Measurements from ENCODE around the gene GDPD3. TPM values are rescaled to one million over a fixed set of nuclear protein-coding genes. Genes with fewer than 3 reads are reported as not detected.

The GDPD3 gene
- total and polyA plus RNA-seq, 2 of the 13 experiments (the other 11 are each of a cell fraction or from before 2014, with no cell fraction given) = 18.7 to 20.6 TPM

DNA sequence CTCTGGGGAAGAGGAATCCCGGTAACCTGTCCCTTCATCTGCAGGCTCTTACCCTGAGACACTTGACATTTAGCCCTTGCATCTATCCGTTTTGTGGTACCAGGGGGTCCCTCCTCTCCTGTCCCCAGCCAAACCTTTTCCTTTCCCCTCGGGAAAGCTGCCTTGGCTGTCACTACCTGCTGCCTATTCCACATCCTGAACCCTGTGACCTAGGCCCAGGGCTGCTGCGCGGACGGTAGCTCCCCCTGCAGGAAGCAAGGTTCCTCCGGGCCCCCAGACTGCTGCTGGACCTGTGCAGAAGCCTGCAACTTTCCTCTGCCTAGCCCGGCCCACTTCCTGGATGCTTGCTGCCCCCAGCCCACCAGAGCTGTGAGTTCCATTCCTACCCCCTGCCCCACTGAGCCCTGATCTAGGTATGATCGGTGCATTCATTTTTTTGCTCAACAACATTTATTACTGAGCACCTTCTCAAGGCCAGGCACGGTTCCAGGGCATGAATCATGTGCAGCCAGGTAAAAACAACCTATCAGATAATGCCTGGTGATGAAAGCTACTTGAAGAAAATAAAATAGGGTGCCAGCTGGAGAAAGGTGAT is 58.3 kb downstream of the GDPD3 start (continued):
- TF ChIP-seq RARA (CRISPR knock-in tag; IDR thresholded peaks at IDR 0.05) (peak; percentile 50; the same call in 1 of the 2 replicates), TARDBP (CRISPR knock-in tag; IDR thresholded peaks at IDR 0.05) (0 out of 2 replicates have a peak, but pooled peaks have one; percentile 50), TBX2 (CRISPR knock-in tag; IDR thresholded peaks at IDR 0.05; ENCODE audit: borderline replicate concordance) (peak; percentile 13), REL (CRISPR knock-in tag; conservative IDR thresholded peaks at IDR 0.05) (0 out of 2 replicates have a peak, but pooled peaks have one; percentile 54), ZHX1 (CRISPR knock-in tag; IDR thresholded peaks at IDR 0.05; ENCODE audit: low read depth) (0 out of 2 replicates have a peak, but pooled peaks have one; percentile 37), ZFX (CRISPR knock-in tag; IDR thresholded peaks at IDR 0.05; ENCODE audit: low read depth) (peak; percentile 82), ARID5B (CRISPR knock-in tag; IDR thresholded peaks at IDR 0.05) (0 out of 2 replicates have a peak, but pooled peaks have one; percentile 12), NR2F6 (IDR thresholded peaks at IDR 0.05) (peak; percentile 56; the same call in 1 of the 2 replicates), NR2F6 (CRISPR knock-in tag; IDR thresholded peaks at IDR 0.05) (peak; percentile 81), MTERF4 (CRISPR knock-in tag; IDR thresholded peaks at IDR 0.05) (peak; percentile 67; the same call in 1 of the 2 replicates)
- TF ChIP-seq, protein P1, sequence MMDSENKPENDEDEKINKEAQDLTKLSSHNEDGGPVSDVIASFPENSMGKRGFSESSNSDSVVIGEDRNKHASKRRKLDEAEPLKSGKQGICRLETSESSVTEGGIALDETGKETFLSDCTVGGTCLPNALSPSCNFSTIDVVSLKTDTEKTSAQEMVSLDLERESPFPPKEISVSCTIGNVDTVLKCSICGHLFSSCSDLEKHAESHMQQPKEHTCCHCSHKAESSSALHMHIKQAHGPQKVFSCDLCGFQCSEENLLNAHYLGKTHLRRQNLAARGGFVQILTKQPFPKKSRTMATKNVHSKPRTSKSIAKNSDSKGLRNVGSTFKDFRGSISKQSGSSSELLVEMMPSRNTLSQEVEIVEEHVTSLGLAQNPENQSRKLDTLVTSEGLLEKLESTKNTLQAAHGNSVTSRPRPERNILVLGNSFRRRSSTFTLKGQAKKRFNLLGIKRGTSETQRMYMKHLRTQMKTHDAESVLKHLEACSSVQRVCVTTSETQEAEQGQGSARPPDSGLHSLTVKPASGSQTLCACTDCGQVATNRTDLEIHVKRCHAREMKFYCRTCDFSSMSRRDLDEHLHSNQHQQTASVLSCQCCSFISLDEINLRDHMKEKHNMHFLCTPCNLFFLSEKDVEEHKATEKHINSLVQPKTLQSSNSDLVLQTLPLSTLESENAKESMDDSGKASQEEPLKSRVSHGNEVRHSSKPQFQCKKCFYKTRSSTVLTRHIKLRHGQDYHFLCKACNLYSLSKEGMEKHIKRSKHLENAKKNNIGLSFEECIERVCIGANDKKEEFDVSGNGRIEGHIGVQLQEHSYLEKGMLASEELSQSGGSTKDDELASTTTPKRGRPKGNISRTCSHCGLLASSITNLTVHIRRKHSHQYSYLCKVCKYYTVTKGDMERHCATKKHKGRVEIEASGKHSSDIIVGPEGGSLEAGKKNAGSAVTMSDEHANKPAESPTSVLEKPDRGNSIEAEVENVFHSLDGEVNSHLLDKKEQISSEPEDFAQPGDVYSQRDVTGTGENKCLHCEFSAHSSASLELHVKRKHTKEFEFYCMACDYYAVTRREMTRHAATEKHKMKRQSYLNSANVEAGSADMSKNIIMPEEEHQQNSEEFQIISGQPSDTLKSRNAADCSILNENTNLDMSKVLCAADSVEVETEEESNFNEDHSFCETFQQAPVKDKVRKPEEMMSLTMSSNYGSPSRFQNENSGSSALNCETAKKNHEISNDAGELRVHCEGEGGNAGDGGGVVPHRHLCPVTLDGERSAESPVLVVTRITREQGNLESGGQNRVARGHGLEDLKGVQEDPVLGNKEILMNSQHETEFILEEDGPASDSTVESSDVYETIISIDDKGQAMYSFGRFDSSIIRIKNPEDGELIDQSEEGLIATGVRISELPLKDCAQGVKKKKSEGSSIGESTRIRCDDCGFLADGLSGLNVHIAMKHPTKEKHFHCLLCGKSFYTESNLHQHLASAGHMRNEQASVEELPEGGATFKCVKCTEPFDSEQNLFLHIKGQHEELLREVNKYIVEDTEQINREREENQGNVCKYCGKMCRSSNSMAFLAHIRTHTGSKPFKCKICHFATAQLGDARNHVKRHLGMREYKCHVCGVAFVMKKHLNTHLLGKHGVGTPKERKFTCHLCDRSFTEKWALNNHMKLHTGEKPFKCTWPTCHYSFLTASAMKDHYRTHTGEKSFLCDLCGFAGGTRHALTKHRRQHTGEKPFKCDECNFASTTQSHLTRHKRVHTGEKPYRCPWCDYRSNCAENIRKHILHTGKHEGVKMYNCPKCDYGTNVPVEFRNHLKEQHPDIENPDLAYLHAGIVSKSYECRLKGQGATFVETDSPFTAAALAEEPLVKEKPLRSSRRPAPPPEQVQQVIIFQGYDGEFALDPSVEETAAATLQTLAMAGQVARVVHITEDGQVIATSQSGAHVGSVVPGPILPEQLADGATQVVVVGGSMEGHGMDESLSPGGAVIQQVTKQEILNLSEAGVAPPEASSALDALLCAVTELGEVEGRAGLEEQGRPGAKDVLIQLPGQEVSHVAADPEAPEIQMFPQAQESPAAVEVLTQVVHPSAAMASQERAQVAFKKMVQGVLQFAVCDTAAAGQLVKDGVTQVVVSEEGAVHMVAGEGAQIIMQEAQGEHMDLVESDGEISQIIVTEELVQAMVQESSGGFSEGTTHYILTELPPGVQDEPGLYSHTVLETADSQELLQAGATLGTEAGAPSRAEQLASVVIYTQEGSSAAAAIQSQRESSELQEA (CRISPR knock-in tag; IDR thresholded peaks at IDR 0.05; ENCODE audit: not compliant biosample characterization) = no peak

Measured in HepG2 (cell line).